Measurements from ENCODE around the gene ITFG1.

ITFG1 gene

DNA sequence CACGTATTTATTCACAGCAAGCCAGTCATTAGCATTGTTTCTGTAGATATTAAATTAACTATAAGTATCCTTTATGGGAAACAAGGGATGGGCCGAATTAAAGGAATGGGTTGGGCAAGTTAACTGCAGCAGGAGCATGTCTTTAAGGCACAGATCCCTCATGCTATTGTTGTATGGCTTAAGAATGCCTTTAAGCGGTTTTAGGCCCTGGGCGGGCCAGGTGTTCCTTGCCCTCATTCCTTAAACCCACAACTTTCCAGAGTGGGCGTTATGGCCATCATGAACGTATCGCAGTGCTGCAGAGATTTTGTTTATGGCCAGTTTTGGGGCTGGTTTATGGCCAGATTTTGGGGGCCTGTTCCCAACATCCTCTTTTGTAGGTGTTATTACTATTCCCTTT lies 9.3 kb upstream of the ITFG1 start:
- TF ChIP-seq POLR2AphosphoS5 (IDR thresholded peaks at IDR 0.05; ENCODE audit: low read depth, low read length) (no peak), SIN3A (IDR thresholded peaks at IDR 0.05; ENCODE audit: borderline replicate concordance, insufficient read depth, low read length) (no peak), TAF1 (IDR thresholded peaks at IDR 0.05; ENCODE audit: borderline replicate concordance, insufficient read depth, low read length) (no peak), FOXP2 (optimal IDR thresholded peaks at IDR 0.05; ENCODE audit: borderline replicate concordance, extremely low read depth, extremely low read length, insufficient read depth) (no peak)
- TF ChIP-seq, protein P1, sequence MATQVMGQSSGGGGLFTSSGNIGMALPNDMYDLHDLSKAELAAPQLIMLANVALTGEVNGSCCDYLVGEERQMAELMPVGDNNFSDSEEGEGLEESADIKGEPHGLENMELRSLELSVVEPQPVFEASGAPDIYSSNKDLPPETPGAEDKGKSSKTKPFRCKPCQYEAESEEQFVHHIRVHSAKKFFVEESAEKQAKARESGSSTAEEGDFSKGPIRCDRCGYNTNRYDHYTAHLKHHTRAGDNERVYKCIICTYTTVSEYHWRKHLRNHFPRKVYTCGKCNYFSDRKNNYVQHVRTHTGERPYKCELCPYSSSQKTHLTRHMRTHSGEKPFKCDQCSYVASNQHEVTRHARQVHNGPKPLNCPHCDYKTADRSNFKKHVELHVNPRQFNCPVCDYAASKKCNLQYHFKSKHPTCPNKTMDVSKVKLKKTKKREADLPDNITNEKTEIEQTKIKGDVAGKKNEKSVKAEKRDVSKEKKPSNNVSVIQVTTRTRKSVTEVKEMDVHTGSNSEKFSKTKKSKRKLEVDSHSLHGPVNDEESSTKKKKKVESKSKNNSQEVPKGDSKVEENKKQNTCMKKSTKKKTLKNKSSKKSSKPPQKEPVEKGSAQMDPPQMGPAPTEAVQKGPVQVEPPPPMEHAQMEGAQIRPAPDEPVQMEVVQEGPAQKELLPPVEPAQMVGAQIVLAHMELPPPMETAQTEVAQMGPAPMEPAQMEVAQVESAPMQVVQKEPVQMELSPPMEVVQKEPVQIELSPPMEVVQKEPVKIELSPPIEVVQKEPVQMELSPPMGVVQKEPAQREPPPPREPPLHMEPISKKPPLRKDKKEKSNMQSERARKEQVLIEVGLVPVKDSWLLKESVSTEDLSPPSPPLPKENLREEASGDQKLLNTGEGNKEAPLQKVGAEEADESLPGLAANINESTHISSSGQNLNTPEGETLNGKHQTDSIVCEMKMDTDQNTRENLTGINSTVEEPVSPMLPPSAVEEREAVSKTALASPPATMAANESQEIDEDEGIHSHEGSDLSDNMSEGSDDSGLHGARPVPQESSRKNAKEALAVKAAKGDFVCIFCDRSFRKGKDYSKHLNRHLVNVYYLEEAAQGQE (IDR thresholded peaks at IDR 0.05; ENCODE audit: insufficient read depth in 1 of 2, low read depth in 2 of 2, low read length in 2 of 2), result no peak

DNA sequence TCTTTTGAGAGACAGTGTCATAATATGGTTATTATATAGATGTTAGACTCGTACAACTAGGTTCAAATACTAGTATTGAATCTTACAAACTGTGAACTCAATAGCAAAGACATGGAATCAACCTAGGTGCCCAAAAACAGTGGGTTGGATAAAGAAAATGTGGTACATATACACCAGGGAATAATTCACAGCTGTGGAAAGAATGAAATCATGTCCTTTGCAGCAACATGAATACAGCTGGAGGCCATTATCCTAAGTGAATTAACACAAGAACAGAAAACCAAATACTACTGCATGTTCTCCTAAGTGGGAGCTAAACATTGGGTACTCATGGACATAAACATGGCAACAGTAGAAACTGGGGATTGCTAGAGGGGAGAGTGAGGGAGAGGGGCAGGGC lies 8.4 kb upstream of the ITFG1 start:
- TF ChIP-seq, protein P1 (IDR thresholded peaks at IDR 0.05; ENCODE audit: insufficient read depth in 1 of 2, low read depth in 2 of 2, low read length in 2 of 2), result no peak
- TF ChIP-seq FOXP2 (optimal IDR thresholded peaks at IDR 0.05; ENCODE audit: borderline replicate concordance, extremely low read depth, extremely low read length, insufficient read depth), result no peak

DNA sequence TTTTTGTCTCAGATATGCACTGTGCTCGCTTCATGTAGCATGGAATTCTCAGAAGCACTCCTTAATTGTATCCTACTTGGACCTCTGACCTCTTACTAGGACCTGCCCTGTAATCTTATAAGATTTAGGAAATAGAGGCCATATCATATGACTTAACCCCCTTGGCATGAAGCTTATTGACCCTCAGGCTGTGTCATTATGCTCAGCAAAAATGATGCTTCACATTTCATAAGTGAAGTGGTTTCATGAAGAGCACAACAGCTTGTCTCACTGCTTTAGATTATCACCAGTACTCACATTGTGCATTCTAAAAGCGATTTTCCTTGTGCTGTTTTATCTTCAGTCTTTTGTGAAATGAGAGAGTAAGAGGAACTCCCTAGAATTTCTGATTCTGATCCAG lies 6.6 kb upstream of the ITFG1 start:
- TF ChIP-seq POLR2AphosphoS5 (IDR thresholded peaks at IDR 0.05; ENCODE audit: low read depth, low read length), result no peak
- no peak for TF ChIP-seq FOXP2 (optimal IDR thresholded peaks at IDR 0.05; ENCODE audit: borderline replicate concordance, extremely low read depth, extremely low read length, insufficient read depth)

DNA sequence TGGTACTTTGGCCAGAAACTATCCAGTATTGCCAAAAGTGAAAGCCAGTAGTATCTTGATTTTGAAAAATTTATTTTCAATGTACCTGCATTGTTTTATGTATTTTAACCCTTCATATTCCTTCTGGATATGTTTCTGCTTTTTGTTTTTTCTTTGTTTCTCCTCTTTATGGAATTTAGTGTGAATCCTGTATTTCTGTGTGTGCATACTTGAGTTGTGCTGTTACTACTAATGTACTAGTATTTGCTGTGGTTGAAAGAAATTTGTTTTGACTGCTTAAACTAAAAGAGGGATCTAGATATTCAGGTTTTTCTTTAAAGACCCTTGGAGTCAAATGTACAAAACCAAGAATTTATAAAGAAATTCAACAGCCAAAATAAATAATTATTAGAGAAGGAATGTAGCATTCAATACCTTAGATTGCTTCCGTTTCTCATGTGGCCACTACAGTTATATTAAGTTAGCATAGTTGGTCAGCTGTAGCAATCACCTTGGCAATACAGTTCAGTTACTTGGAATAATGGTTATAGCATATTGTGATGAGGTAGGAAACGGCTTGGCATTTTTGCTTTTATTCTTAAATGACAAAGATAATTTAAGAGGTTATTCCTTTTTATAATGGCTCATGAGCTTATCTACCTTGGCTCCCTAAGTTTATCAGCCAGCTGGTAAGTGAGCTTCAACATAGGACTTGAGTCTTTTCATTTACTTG lies 5.2 kb upstream of the ITFG1 start:
- TF ChIP-seq, protein P1 (IDR thresholded peaks at IDR 0.05; ENCODE audit: insufficient read depth in 1 of 2, low read depth in 2 of 2, low read length in 2 of 2), result no peak
- no peak for TF ChIP-seq FOXP2 (optimal IDR thresholded peaks at IDR 0.05; ENCODE audit: borderline replicate concordance, extremely low read depth, extremely low read length, insufficient read depth)
- TF ChIP-seq TAF1 (IDR thresholded peaks at IDR 0.05; ENCODE audit: borderline replicate concordance, insufficient read depth, low read length), result no peak
- no peak for TF ChIP-seq POLR2AphosphoS5 (IDR thresholded peaks at IDR 0.05; ENCODE audit: low read depth, low read length)
- no peak for TF ChIP-seq SIN3A (IDR thresholded peaks at IDR 0.05; ENCODE audit: borderline replicate concordance, insufficient read depth, low read length)

DNA sequence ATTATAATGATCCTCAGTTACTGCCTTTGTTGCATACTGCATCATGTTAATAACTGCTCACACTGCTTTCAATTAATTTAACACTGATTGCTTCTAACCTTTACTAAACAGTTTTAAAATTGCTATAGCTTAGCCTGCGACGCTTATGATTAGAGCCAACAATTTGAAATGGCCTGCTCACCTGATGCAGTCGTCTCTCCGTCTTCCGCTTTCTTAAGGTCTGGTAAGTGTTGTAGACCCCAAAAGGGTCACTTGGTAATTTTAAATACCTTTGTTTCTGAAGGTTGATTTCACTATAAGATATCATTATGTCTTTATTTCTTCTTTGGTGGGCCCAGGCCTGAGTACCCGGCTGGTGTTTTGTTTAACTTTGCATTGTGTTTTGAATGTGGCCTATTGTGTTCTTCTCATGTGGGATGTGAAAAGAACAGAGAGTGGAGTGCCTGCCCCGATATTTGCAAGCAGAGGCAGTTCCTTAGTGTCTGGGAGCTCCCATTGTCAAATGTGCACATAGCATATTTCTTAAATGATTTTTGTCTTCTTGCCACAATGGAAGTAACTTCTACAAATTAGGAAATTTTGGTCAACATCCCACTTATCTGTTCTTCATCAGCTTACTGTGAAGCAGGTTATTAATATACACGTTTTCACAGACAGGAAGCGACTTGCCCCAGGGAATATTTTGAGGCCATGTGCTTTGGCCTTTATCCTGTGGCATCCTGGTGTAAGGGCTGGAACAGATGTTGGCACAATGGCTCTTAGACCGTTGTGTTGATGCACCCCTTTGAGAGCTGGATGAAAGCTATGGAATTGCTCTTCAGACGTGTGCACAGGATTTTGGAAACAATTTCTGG lies 3.1 kb upstream of the ITFG1 start:
- TF ChIP-seq, protein P1 (IDR thresholded peaks at IDR 0.05; ENCODE audit: insufficient read depth in 1 of 2, low read depth in 2 of 2, low read length in 2 of 2), result no peak
- TF ChIP-seq FOXP2 (optimal IDR thresholded peaks at IDR 0.05; ENCODE audit: borderline replicate concordance, extremely low read depth, extremely low read length, insufficient read depth) (no peak), TAF1 (IDR thresholded peaks at IDR 0.05; ENCODE audit: borderline replicate concordance, insufficient read depth, low read length) (no peak), SIN3A (IDR thresholded peaks at IDR 0.05; ENCODE audit: borderline replicate concordance, insufficient read depth, low read length) (no peak), POLR2AphosphoS5 (IDR thresholded peaks at IDR 0.05; ENCODE audit: low read depth, low read length) (no peak)
